ENCODE results near the gene POGLUT3. TPM values are rescaled to one million over a fixed set of nuclear protein-coding genes. Genes with fewer than 3 reads are reported as not detected.

The POGLUT3 gene
- total RNA-seq, 1 donor from 2014 or later, result 30.6 TPM

- Mint-ChIP-seq H3K27ac (no peak overlapping the region), H3K27me3 (no peaks in the 10 kb centered on the region), H3K36me3 (ENCODE audit: insufficient read depth) (peaks cover 34% of the 10 kb centered on the region), H3K4me1 (ENCODE audit: low read depth) (peaks cover 3% of the 10 kb centered on the region), H3K9me3 (ENCODE audit: low read depth) (no peaks in the 10 kb centered on the region), H3K4me3 (ENCODE audit: low read depth) (no peak overlapping the region)
- DNase-seq (ENCODE audit: low spot score, unreplicated experiment), result no peak
- no peak for TF ChIP-seq CTCF (IDR thresholded peaks at IDR 0.05; ENCODE audit: unreplicated experiment)
Observed at GRCh38 chr11:108483163-108483562, 15.0 kb downstream of the POGLUT3 start.

DNA sequence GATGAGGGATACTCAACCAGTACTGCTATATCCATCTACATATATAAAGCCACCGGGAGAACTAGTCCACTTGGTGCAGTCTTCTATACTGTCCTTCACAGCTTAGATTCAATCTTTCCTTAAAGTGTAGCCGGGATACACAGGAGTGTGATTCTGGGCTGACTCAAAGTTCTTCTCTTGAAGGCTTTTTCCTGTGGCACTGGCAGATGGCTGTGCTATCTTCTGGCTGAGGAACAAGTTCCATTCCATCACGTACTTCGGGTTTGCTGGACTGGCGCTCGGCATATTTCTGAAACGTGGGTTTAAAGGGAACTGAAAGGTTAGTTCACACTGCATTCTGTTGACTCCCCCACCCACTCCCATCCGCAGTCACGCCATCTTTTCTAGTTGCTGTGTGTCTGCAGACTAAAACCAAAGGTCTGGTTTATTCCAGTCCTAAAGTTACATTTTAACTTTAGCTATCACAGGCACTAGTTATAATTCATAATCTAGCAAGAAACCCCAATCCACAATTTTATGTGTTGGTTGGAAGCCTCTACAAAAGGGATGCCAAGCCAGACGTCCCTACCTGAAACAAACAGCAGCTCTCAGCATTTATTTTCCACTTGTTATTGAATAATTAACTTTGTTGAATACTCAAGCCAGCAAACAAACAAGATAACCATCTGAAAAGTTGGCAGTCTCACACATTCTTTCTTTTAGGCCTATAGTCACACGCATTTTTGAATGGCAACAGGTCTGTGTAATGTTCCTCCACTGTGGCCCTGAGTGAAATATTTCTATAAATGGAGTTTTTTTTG, 23.3 kb downstream of the POGLUT3 start:
- no peak for DNase-seq (ENCODE audit: low spot score, unreplicated experiment)
- peaks cover 9% of the 10 kb centered on the region for H3K36me3 Mint-ChIP-seq (ENCODE audit: insufficient read depth)
- peaks cover 7% of the 10 kb centered on the region for H3K4me1 Mint-ChIP-seq (ENCODE audit: low read depth)
- no peak overlapping the region for H3K27ac Mint-ChIP-seq
- H3K27me3 Mint-ChIP-seq, result no peaks in the 10 kb centered on the region
- peaks cover 3% of the 10 kb centered on the region for H3K9me3 Mint-ChIP-seq (ENCODE audit: low read depth)
- no peak for TF ChIP-seq CTCF (IDR thresholded peaks at IDR 0.05; ENCODE audit: unreplicated experiment)
- no peak overlapping the region for H3K4me3 Mint-ChIP-seq (ENCODE audit: low read depth)

GRCh38 chr11:108472681-108473080, 25.5 kb downstream of the POGLUT3 start:
- DNase-seq (ENCODE audit: low spot score, unreplicated experiment), result no peak
- H3K4me3 Mint-ChIP-seq (ENCODE audit: low read depth), result no peak overlapping the region
- no peak for TF ChIP-seq CTCF (IDR thresholded peaks at IDR 0.05; ENCODE audit: unreplicated experiment)
- peaks cover 7% of the 10 kb centered on the region for H3K36me3 Mint-ChIP-seq (ENCODE audit: insufficient read depth)
- H3K27me3 Mint-ChIP-seq, result no peaks in the 10 kb centered on the region
- H3K27ac Mint-ChIP-seq, result no peak overlapping the region
- peaks cover 3% of the 10 kb centered on the region for H3K9me3 Mint-ChIP-seq (ENCODE audit: low read depth)
- H3K4me1 Mint-ChIP-seq (ENCODE audit: low read depth), result peaks cover 9% of the 10 kb centered on the region

DNA sequence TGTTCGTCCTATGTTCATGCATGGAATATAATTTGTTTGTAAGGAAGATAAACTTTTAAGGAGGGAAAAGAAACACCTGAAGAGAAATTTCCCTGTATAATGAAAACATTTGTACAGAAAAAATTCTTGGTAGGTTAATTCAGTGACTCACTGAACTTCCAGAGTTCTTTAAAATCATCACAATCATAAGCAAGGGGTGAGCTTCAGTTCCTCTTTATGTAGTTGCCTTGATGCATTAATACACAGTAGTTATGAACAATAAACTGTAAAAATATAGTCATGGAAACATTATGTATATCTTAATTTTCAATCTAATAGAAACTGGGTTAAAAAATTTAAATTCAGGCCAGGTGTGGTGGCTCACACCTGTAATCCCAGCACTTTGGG, 29.7 kb downstream of the POGLUT3 start:
- Mint-ChIP-seq H3K27ac (peak overlapping the region; percentile 0), H3K4me1 (ENCODE audit: low read depth) (peaks cover 14% of the 10 kb centered on the region), H3K27me3 (no peaks in the 10 kb centered on the region), H3K9me3 (ENCODE audit: low read depth) (peaks cover 3% of the 10 kb centered on the region), H3K4me3 (ENCODE audit: low read depth) (no peak overlapping the region), H3K36me3 (ENCODE audit: insufficient read depth) (peaks cover 3% of the 10 kb centered on the region)
- TF ChIP-seq CTCF (IDR thresholded peaks at IDR 0.05; ENCODE audit: unreplicated experiment), result no peak
- DNase-seq (ENCODE audit: low spot score, unreplicated experiment), result no peak

DNA sequence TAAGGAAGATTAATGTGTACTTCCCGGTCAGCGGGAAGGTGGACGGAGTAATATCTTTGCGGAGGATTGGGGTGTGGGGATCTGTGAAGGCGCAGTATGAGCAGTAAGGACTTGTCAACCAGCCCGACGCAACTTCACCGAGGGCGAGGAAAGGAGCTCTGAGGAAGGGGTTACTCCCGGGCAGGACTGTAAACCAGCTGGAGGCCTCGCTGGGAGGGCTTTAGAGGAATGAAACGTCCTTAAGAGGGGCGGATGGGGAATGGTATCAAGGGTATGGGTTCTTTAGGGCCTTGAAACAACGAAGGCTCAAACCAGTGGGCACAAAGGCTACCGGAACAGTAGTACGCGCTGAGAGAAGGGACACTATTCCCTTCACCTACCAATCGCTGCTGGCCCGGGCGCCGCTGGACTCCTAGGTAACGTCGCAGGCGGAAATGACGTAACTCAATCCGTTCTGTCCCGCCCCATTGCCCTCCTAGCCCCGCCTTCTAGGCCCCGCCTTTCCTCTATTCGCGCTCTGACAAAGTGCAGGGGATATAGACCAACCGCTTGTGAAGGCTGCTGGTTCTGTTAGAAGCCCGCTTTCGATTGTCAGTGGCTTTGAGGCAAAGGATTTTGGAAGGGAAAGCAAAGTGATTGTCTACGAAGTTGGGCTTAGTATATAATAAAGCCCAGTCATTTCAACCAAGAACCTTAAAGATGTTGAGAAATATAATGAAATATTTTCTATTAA, 30.9 kb downstream of the POGLUT3 start, which contains the start of gene C11orf65:
C11orf65 (minus strand) TSS at position 439 of the 733 bp plus-strand sequence. CDS start 5,970 bp downstream, outside the sequence.
- Mint-ChIP-seq H3K4me1 (ENCODE audit: low read depth) (peaks cover 14% of the 10 kb centered on the region), H3K4me3 (ENCODE audit: low read depth) (peak within 1 kb of the TSS; percentile 98), H3K36me3 (ENCODE audit: insufficient read depth) (peaks cover 3% of the 10 kb centered on the region), H3K9me3 (ENCODE audit: low read depth) (peaks cover 3% of the 10 kb centered on the region), H3K27me3 (no peaks in the 10 kb centered on the region), H3K27ac (peak within 1 kb of the TSS; percentile 100)
- TF ChIP-seq CTCF (IDR thresholded peaks at IDR 0.05; ENCODE audit: unreplicated experiment), result no peak
- DNase-seq (ENCODE audit: low spot score, unreplicated experiment), result peak; percentile 85
